DND-41 (cell line): ENCODE measurements around the gene EPS15.

Experiments
- EZH2 ChIP-seq: IDR thresholded peaks from 3 replicates; pipeline ENCODE4 v1.6.1; 2012; ENCODE audit warnings: borderline replicate concordance, low read depth, mild to moderate bottlenecking, moderate library complexity, low read length, inconsistent platforms; ENCODE audit not compliant: severe bottlenecking
- TF ChIP-seq, protein P1 (sequence below): IDR thresholded peaks from 2 replicates; pipeline ENCODE4 v1.5.1; 2012; ENCODE audit warnings: borderline replicate concordance, low read length, moderate library complexity, mild to moderate bottlenecking; ENCODE audit not compliant: poor library complexity, severe bottlenecking; ENCODE audit errors: extremely low read depth

DNA sequence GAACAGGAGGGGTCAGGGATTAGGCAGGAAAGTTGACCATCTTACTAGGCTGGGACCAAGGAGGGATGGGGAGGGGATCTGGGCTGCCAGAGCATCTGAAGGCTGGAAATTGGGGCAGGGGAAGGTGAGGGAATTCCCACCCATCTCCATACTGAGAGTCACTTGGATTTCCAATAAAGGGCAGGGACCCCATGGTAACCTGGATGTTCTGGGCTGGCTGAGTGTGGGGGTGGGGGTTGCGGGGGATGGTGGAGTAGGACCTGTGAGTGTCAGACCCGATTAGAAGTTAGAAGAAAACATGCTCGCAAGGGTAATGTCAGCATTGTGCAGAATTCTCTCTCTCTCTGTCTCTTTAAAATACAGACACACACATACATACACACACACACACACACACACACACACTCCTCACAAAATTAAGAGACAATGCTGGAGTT lies 40.0 kb upstream of the EPS15 start:
- TF ChIP-seq, protein P1, sequence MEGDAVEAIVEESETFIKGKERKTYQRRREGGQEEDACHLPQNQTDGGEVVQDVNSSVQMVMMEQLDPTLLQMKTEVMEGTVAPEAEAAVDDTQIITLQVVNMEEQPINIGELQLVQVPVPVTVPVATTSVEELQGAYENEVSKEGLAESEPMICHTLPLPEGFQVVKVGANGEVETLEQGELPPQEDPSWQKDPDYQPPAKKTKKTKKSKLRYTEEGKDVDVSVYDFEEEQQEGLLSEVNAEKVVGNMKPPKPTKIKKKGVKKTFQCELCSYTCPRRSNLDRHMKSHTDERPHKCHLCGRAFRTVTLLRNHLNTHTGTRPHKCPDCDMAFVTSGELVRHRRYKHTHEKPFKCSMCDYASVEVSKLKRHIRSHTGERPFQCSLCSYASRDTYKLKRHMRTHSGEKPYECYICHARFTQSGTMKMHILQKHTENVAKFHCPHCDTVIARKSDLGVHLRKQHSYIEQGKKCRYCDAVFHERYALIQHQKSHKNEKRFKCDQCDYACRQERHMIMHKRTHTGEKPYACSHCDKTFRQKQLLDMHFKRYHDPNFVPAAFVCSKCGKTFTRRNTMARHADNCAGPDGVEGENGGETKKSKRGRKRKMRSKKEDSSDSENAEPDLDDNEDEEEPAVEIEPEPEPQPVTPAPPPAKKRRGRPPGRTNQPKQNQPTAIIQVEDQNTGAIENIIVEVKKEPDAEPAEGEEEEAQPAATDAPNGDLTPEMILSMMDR: no peak
- TF ChIP-seq EZH2: no peak
